A673 (cell line): ENCODE data around the gene UGP2. TPM values are rescaled to one million over a fixed set of nuclear protein-coding genes. Genes with fewer than 3 reads are reported as not detected.
"Not testable (repeated sequence)": the region's sequence is repeated elsewhere in the genome, so short reads cannot be mapped to it uniquely, and the experiment has no call there.

Experiments
- BruUV-seq: library from RNA; stranded (reverse); fragments of 400-500 nt; replicated peaks from 2 replicates; lab custom pipeline; 2021; lab: Mats Ljungman, UMichigan
- CTCF ChIA-PET: fragments of 300-600 bp; sonication (Branson Sonifier 250); formaldehyde crosslinking; loops from one replicate; lab custom pipeline; 2022; ENCODE audit warnings: antibody characterized with exemption; lab: Charles Lee
- POLR2A ChIA-PET: fragments of 300-600 bp; sonication (Branson Sonifier 250); formaldehyde crosslinking; loops from one replicate; lab custom pipeline; 2022; ENCODE audit warnings: antibody characterized with exemption; ENCODE audit not compliant: low non-redundant PET; lab: Charles Lee
- DNase-seq: peaks from one replicate; pipeline ENCODE4 v3.0.0-alpha.2; 2015; ENCODE audit warnings: low spot score
- H3K27ac ChIP-seq: fragments of 200-600 bp; sonication (generic); 2 replicates; pipeline ENCODE4 v1.5.1; 2016; ENCODE audit warnings: mixed run types, low read depth, mild to moderate bottlenecking, mixed read lengths, antibody characterized with exemption, low read length; ENCODE audit not compliant: poor library complexity, severe bottlenecking
- H3K27me3 ChIP-seq: fragments of 200-600 bp; sonication (generic); replicated peaks from 2 replicates; pipeline ENCODE4 v1.6.1; 2017; ENCODE audit warnings: mixed run types, low read depth, mild to moderate bottlenecking, mixed read lengths, antibody characterized with exemption, low read length; ENCODE audit not compliant: insufficient read depth, poor library complexity
- H3K36me3 ChIP-seq: fragments of 200-600 bp; sonication (generic); 2 replicates; pipeline ENCODE4 v1.6.1; 2016; ENCODE audit warnings: mixed run types, mild to moderate bottlenecking, mixed read lengths, antibody characterized with exemption, low read length; ENCODE audit not compliant: insufficient read depth, poor library complexity, severe bottlenecking
- H3K4me1 ChIP-seq: fragments of 200-600 bp; sonication (generic); 2 replicates; pipeline ENCODE4 v1.6.1; 2017; ENCODE audit warnings: mixed run types, mild to moderate bottlenecking, mixed read lengths, antibody characterized with exemption, low read length; ENCODE audit not compliant: insufficient read depth, poor library complexity, severe bottlenecking
- H3K4me3 ChIP-seq: fragments of 200-600 bp; sonication (generic); 2 replicates; pipeline ENCODE4 v1.5.1; 2016; ENCODE audit warnings: low read depth, mixed run types, mild to moderate bottlenecking, mixed read lengths, low read length; ENCODE audit not compliant: poor library complexity, severe bottlenecking
- H3K9me3 ChIP-seq: fragments of 200-600 bp; sonication (generic); 2 replicates; pipeline ENCODE4 v1.6.1; 2016; ENCODE audit warnings: mixed run types, low read depth, mild to moderate bottlenecking, mixed read lengths, antibody characterized with exemption, low read length; ENCODE audit not compliant: poor library complexity, severe bottlenecking
- EZH2 ChIP-seq: fragments of 200-600 bp; sonication (generic); IDR thresholded peaks from 2 replicates; pipeline ENCODE4 v1.6.1; 2017; ENCODE audit warnings: borderline replicate concordance, low read depth, mild to moderate bottlenecking, mixed read lengths, antibody characterized with exemption, low read length; ENCODE audit not compliant: poor library complexity, severe bottlenecking
- intact Hi-C: fragments of 100-400 bp; cut with micrococcal nuclease; formaldehyde crosslinking; loops from one replicate; pipeline ENCODE4 v1.10.0; 2022; ENCODE audit not compliant: unreplicated experiment
- total RNA-seq: library from RNA; stranded (reverse); gene quantifications from 2 replicates; pipeline ENCODE4 v1.2.3, GENCODE V29; 2021
- TF ChIP-seq, protein P1 (sequence below): fragments of 300-800, 200-600 bp; sonication (generic); conservative IDR thresholded peaks from 2 replicates; pipeline ENCODE4 v1.5.1; 2017; ENCODE audit warnings: low read depth, mild to moderate bottlenecking, antibody characterized with exemption, low read length, moderate library complexity, mixed read lengths

UGP2 gene
- total RNA-seq, 1 experiment from 2014 or later: 60.3 TPM

DNA sequence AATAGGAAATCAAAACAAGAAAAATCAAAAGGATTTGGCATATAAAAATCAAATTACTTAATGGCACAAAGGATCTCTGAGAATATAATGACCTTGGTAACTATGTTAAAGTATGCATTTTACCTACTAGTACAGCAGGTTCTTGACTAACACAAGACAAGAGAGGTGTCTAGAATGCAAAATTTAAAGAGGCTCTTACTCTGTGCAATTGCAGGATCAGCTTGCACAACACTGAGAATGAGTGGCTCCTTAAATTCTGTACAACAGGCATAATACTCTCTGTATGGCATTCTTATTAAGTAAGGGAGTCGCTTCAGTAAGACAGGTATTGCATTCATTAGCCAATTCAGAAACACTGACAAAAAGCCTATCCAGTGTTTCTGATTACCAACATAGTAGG lies 72.6 kb downstream of the UGP2 start:
- intact Hi-C loops: no loop called here
- TF ChIP-seq EZH2: no peak
- TF ChIP-seq, protein P1, sequence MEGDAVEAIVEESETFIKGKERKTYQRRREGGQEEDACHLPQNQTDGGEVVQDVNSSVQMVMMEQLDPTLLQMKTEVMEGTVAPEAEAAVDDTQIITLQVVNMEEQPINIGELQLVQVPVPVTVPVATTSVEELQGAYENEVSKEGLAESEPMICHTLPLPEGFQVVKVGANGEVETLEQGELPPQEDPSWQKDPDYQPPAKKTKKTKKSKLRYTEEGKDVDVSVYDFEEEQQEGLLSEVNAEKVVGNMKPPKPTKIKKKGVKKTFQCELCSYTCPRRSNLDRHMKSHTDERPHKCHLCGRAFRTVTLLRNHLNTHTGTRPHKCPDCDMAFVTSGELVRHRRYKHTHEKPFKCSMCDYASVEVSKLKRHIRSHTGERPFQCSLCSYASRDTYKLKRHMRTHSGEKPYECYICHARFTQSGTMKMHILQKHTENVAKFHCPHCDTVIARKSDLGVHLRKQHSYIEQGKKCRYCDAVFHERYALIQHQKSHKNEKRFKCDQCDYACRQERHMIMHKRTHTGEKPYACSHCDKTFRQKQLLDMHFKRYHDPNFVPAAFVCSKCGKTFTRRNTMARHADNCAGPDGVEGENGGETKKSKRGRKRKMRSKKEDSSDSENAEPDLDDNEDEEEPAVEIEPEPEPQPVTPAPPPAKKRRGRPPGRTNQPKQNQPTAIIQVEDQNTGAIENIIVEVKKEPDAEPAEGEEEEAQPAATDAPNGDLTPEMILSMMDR: no peak
- POLR2A ChIA-PET: no interaction called here
- no peaks in the 10 kb centered on the region for H3K4me1 ChIP-seq
- no TSS peak for BruUV-seq
- H3K36me3 ChIP-seq: peaks cover 17% of the 10 kb centered on the region
- CTCF ChIA-PET: no interaction called here
- no peak overlapping the region for H3K27ac ChIP-seq
- H3K27me3 ChIP-seq: no peaks in the 10 kb centered on the region
- DNase-seq: no peak
- H3K4me3 ChIP-seq: no peak overlapping the region
- no peaks in the 10 kb centered on the region for H3K9me3 ChIP-seq

DNA sequence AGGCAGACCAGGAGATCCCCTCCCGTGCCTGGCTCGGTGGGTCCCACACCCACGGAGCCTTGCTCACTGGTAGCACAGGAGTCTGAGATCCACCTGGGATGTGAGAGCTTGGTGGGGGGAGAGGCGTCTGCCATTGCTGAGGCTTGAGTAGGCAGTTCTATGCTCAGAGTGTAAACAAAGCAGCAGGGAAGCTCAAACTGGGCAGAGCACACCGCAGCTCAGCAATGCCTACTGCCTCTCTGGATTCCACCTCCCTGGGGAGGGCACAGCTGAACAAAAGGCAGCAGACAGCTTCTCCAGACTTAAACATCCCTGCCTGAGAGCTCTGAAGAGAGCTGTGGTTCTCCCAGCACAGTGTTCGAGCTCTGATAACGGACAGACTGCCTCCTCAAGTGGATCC lies 85.1 kb downstream of the UGP2 start:
- Histone ChIP-seq H3K27ac (no peak overlapping the region), H3K9me3 (no peaks in the 10 kb centered on the region), H3K4me1 (no peaks in the 10 kb centered on the region), H3K36me3 (peaks cover 3% of the 10 kb centered on the region), H3K27me3 (no peaks in the 10 kb centered on the region), H3K4me3 (no peak overlapping the region)
- CTCF ChIA-PET: no interaction called here
- peak; percentile 17 for DNase-seq
- TF ChIP-seq, protein P1: no peak
- TF ChIP-seq EZH2: no peak
- intact Hi-C loops: no loop called here
- BruUV-seq: no TSS peak
- POLR2A ChIA-PET: no interaction called here

DNA sequence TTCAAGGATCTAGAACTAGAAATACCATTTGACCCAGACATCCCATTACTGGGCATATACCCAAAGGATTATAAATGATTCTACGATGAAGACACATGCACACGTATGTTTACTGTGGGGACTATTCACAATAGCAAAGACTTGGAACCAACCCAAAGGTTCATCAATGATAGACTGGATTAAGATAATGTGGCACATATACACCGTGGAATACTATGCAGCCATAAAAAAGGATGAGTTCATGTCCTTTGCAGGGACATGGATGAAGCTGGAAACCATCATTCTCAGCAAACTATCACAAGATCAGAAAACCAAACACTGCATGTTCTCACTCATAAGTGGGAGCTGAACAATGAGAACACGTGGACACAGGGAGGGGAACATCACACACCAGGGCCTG lies 90.4 kb downstream of the UGP2 start:
- DNase-seq, CTCF ChIA-PET, BruUV-seq: not testable (repeated sequence)

More for the DNA sequence above, 90.4 kb downstream of the UGP2 start:
- H3K4me3 ChIP-seq, H3K36me3 ChIP-seq, H3K27ac ChIP-seq, POLR2A ChIA-PET, H3K4me1 ChIP-seq, H3K27me3 ChIP-seq, H3K9me3 ChIP-seq, intact Hi-C loops: not testable (repeated sequence)

Other genes starting within 250 kb of the UGP2 start
- 19.1 and 20.6 TPM in 2 replicates for gene VPS54, start 177.5 kb downstream of the UGP2 start, total RNA-seq